Epithelial cell of proximal tubule (primary cell): ENCODE measurements around the gene CD44. TPM values are rescaled to one million over a fixed set of nuclear protein-coding genes. Genes with fewer than 3 reads are reported as not detected.

ENCODE experiments used
- DNase-seq: peaks from one replicate; pipeline ENCODE4 v3.0.0-alpha.2; 2011; ENCODE audit warnings: low read depth
- H3K4me3 ChIP-seq: 2 replicates; pipeline ENCODE4 v1.5.1; 2011; ENCODE audit warnings: low read depth, mild to moderate bottlenecking, low read length
- CTCF ChIP-seq: conservative IDR thresholded peaks from 2 replicates; pipeline ENCODE4 v1.5.1; 2012; ENCODE audit warnings: low read depth, mild to moderate bottlenecking, low read length
- total RNA-seq: library from RNA; depleted of rRNA; stranded (reverse); fragments of >200 nt; gene quantifications from 2 replicates; pipeline ENCODE4 v1.2.3, GENCODE V29; 2015

The CD44 gene
- total RNA-seq, 1 donor from 2014 or later = 296 TPM

- no peak for DNase-seq
- no peak for TF ChIP-seq CTCF
Observed at GRCh38 chr11:35193767-35194166, 54.8 kb downstream of the CD44 start.

GRCh38 chr11:35197292-35197691 is 58.3 kb downstream of the CD44 start:
- DNase-seq = no peak
- no peak for TF ChIP-seq CTCF
- H3K4me3 ChIP-seq = no peak overlapping the region

More at GRCh38 chr11:35193767-35194166, 54.8 kb downstream of the CD44 start:
- no peak overlapping the region for H3K4me3 ChIP-seq

- DNase-seq = no peak
- TF ChIP-seq CTCF = no peak
- no peak overlapping the region for H3K4me3 ChIP-seq
Observed at GRCh38 chr11:35200811-35201341, 61.9 kb downstream of the CD44 start.

DNA sequence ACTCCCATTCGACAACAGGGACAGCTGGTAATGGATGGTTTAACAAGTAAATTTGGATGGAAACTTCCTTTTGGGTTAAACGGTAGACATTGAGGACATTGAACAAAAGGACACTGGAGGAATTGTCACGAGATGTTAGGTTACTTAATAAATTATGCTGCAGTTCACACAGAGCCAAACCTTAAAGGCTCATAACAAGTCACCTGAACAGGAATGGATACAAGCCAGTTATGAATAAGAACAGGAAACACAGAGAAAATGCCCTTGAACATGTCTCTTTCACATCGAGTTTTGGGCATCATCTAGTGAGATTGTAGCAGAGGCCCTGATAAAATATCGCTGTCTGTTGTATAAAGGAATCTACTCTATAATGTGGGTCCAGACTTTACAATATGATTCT is 65.6 kb downstream of the CD44 start:
- no peak for TF ChIP-seq CTCF
- DNase-seq = no peak

DNA sequence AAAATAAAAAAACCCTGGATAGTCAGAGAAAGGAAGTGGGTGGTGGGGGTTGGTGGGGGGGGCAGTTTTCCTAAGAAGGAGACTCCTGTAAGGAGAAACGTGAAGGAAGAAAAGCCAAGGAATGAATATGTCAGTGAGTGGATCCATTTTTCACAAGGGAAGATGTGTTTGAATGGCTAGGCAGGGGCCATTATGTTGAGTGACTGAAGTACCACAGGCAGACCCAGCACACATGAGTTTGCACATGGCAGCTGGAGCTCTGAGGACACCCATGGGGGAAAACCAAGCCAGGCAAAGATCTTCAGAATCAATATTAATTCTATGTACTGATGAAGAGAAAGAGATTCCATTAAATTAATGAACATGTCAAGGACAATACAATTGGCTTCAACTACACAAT is 67.6 kb downstream of the CD44 start:
- no peak overlapping the region for H3K4me3 ChIP-seq
- DNase-seq = no peak
- TF ChIP-seq CTCF = no peak

More for the DNA sequence above, 65.6 kb downstream of the CD44 start:
- H3K4me3 ChIP-seq = no peak overlapping the region

GRCh38 chr11:35207471-35208403 is 68.8 kb downstream of the CD44 start:
- TF ChIP-seq CTCF = no peak
- no peak overlapping the region for H3K4me3 ChIP-seq
- DNase-seq = no peak
